Activated naive CD4-positive, alpha-beta T cell treated with anti-CD3 and anti-CD28 coated beads, Interleukin-2, amount 10 ng/mL, durations not matched to agents 7 days and 5 days (primary cell): ENCODE results near the gene AGFG2.
"Not testable (repeated sequence)": the region's sequence is repeated elsewhere in the genome, so short reads cannot be mapped to it uniquely, and the experiment has no call there.

Experiments used
- CTCF ChIA-PET: fragments of 350-600 bp; sonication (Branson Sonifier 250); formaldehyde crosslinking; loops from one replicate; lab custom pipeline; 2021; ENCODE audit warnings: antibody characterized with exemption; lab: Charles Lee
- DNase-seq: peaks from one replicate; pipeline ENCODE4 v3.0.0-alpha.2; 2020
- H3K27ac Mint-ChIP-seq: one replicate; pipeline ENCODE4 v1.8.0; 2021; ENCODE audit warnings: mild to moderate bottlenecking, moderate library complexity, mixed read lengths
- H3K27me3 Mint-ChIP-seq: one replicate; pipeline ENCODE4 v1.8.0; 2021; ENCODE audit warnings: mild to moderate bottlenecking, mixed read lengths
- H3K36me3 Mint-ChIP-seq: one replicate; pipeline ENCODE4 v1.8.0; 2021; ENCODE audit warnings: mixed read lengths
- H3K4me1 Mint-ChIP-seq: one replicate; pipeline ENCODE4 v1.8.0; 2021; ENCODE audit warnings: mixed read lengths
- H3K4me3 Mint-ChIP-seq: one replicate; pipeline ENCODE4 v1.8.0; 2021; ENCODE audit warnings: mild to moderate bottlenecking, moderate library complexity, mixed read lengths
- H3K9me3 Mint-ChIP-seq: one replicate; pipeline ENCODE4 v1.8.0; 2021; ENCODE audit warnings: mixed read lengths

AGFG2 gene

GRCh38 chr7:100538654-100539435, at the start of gene AGFG2:
AGFG2 (plus strand) TSS chr7:100539203; CDS start chr7:100539347, 144 bp downstream.
- peak within 1 kb of the TSS; percentile 84 for H3K27ac Mint-ChIP-seq
- H3K9me3 Mint-ChIP-seq = no peaks in the 10 kb centered on the region
- peak; percentile 100 for DNase-seq
- H3K4me3 Mint-ChIP-seq = peak within 1 kb of the TSS; percentile 98
- CTCF ChIA-PET = interaction anchor here (0.6 to 2.2 kb wide), 6 partner anchors 21 to 70 kb away, joined by 3 to 12 read pairs (median 3); no protein-coding TSS in a partner anchor
- peaks cover 4% of the 10 kb centered on the region for H3K27me3 Mint-ChIP-seq
- peaks cover 20% of the 10 kb centered on the region for H3K36me3 Mint-ChIP-seq
- H3K4me1 Mint-ChIP-seq = peaks cover 56% of the 10 kb centered on the region

DNA sequence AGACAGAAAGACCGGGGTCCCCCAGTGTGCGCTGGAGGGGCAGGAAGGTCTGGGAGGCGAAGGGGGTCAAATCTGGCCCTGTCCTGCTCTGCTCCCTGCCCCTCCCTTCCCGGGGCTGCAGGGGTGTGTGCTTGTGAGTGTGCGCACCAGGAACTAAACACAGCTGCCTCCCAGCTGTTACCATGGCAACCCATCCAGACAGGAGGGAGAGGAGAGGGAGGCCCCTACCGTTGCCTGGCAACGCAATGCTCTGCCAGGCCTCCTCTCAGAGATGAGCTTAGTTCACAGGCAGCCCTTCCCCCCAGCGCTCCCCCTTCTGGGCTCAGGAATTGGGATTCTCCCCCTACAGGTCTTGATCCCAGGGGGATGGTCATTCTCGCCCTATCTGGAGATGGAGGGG, 49.2 kb upstream of the AGFG2 start:
- Mint-ChIP-seq H3K36me3 (no peaks in the 10 kb centered on the region), H3K27me3 (peaks cover 65% of the 10 kb centered on the region), H3K4me3 (no peak overlapping the region), H3K4me1 (peaks cover 23% of the 10 kb centered on the region), H3K9me3 (no peaks in the 10 kb centered on the region), H3K27ac (no peak overlapping the region)
- peak; percentile 66 for DNase-seq
- CTCF ChIA-PET = interaction anchor here (1.1 to 1.3 kb wide), 2 partner anchors 13 to 21 kb away, joined by 3 to 4 read pairs; no protein-coding TSS in a partner anchor

DNA sequence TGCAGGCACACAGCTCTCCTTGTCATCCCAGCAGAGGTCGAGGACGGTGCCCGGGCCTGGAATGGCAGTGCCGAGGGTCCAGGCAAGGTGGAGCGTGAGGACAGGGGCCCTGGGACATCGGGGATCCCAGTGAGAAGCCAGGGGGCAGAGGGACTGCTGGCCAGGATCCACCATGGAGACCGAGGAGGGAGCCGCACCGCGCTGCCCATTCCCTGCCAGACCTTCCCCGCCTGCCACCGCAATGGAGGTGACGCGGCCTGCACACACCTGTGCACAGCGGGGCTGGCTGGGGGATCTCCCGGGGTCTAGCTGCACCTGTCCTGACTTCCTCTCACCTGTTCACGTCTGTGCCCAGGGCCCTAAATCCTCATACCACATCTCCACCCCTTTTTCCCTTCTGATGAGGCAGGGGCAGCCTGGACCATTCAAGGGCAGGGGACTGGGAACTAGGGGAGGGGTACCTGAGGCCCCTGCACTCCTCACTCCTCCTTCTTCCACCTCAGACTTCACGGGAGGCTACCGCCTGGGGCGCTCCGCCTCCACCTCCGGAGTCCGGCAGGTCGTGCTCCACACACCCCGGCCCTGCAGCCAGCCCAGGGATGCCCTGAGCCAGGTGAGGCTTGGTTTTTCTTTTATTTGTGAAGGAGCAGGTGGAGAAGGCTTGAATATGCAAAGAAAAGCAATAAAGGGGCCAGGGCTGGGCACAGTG, 48.4 kb upstream of the AGFG2 start:
- Mint-ChIP-seq H3K9me3 (no peaks in the 10 kb centered on the region), H3K27me3 (peaks cover 69% of the 10 kb centered on the region), H3K27ac (no peak overlapping the region), H3K4me1 (peaks cover 24% of the 10 kb centered on the region), H3K36me3 (no peaks in the 10 kb centered on the region), H3K4me3 (no peak overlapping the region)
- DNase-seq = no peak
- CTCF ChIA-PET = interaction anchor here (1.1 to 1.3 kb wide), 2 partner anchors 13 to 22 kb away, joined by 3 to 4 read pairs; no protein-coding TSS in a partner anchor

DNA sequence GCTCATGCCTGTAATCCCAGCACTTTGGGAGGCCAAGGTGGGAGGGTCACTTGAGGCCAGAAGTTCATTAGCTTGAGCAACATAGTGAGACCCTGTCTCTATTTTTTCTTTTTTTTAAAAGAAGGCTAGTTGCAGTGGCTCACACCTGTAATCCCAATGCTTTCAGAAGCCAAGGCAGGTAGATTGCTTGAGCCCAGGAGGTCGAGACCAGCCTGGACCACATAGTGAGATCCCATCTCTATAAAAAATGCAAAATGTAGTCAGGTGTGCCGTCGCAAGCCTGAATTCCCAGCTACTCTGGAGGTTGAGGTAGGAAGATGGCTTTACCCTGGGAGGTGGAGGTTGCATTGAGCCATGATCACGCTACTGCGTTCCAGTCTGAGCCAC, 47.8 kb upstream of the AGFG2 start:
- H3K4me3 Mint-ChIP-seq = no peak overlapping the region
- CTCF ChIA-PET = interaction anchor here (1.3 kb wide), 1 partner anchor 68 kb away, joined by 7 read pairs; no protein-coding TSS in a partner anchor
- H3K36me3 Mint-ChIP-seq = no peaks in the 10 kb centered on the region
- DNase-seq = no peak
- H3K27ac Mint-ChIP-seq = no peak overlapping the region
- no peaks in the 10 kb centered on the region for H3K9me3 Mint-ChIP-seq
- H3K4me1 Mint-ChIP-seq = peaks cover 22% of the 10 kb centered on the region
- H3K27me3 Mint-ChIP-seq = peaks cover 69% of the 10 kb centered on the region

DNA sequence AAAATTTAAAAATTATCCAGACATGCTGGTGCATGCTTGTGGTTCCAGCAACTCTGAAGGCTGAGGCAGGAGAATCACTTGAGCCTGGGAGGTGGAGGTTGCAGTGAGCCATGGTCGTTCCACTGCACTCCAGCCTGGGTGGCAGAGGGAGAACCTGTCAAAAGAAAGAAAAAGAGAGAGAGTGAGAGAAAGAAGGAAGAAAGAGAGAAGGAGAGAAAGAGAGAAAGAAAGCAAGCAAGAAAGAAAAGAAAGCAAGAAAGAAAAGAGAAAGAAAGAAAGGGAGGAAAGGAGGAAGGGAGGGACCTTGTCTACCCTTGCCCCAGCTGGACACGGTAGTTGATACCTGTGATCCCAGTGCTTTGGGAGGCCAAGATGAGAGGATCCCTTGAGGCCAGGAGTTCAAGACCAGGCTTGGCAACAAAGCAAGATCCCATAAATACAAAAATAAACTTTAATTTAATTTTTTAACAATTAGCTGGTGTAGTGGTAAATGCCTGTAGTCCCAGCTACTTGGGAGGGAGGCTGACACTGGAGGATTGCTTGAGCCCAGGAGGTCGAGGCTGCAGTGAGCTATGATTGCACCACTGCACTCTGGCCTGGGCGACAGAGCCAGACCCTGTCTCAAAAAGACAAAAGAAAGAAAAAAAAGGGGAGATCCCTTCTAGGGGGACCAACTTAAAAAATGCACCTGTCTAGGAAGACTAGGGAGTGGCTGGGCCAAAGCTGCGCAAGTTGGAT, 46.1 kb upstream of the AGFG2 start:
- H3K4me3 Mint-ChIP-seq = peak overlapping the region; percentile 62
- CTCF ChIA-PET = interaction anchor here (1.2 to 3.4 kb wide), 7 partner anchors 10 to 72 kb away, joined by 3 to 12 read pairs (median 4); no protein-coding TSS in a partner anchor
- H3K27ac Mint-ChIP-seq = peak overlapping the region; percentile 16
- peaks cover 74% of the 10 kb centered on the region for H3K27me3 Mint-ChIP-seq
- peaks cover 22% of the 10 kb centered on the region for H3K4me1 Mint-ChIP-seq
- DNase-seq = no peak
- H3K9me3 Mint-ChIP-seq = no peaks in the 10 kb centered on the region
- H3K36me3 Mint-ChIP-seq = no peaks in the 10 kb centered on the region

DNA sequence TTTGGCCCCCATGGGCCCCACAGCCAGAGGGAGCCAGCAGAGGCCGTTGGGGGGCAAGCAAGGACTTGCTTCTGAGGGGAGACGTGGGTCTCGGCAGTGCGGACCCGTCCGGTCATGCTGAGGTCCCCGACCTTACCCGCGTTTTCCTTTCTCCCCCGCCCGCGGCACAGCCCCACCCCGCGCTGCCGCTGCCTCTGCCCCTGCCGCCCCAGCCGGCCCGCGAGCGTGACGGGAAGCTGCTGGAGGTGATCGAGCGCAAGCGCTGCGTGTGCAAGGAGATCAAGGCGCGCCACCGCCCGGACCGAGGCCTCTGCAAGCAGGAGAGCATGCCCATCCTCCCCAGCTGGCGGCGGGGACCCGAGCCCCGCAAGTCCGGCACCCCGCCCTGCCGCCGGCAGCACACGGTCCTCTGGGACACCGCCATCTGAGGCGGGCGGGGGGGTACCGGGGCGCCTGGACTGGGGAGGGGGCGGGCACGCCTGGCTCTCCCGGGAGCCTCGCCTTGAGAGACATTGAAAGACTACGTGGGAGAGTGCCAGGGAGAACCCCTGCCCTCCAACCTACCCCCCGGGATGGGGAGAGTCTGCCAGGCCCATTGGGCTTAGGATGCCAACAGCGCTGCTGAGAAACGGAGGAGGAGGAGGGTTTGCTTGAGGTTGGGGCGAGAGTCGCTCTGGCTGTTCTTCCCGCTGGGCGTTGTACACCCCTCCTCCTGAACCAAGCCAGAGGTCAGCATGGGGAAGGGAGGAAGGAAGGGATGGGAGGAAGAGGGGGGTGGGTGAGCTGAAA, 45.3 kb upstream of the AGFG2 start:
- Mint-ChIP-seq H3K27me3 (peaks cover 82% of the 10 kb centered on the region), H3K27ac (no peak overlapping the region), H3K36me3 (no peaks in the 10 kb centered on the region), H3K9me3 (no peaks in the 10 kb centered on the region), H3K4me1 (peaks cover 22% of the 10 kb centered on the region), H3K4me3 (peak overlapping the region; percentile 62)
- DNase-seq = peak; percentile 81
- CTCF ChIA-PET = interaction anchor here (0.8 to 3.4 kb wide), 7 partner anchors 11 to 71 kb away, joined by 3 to 12 read pairs (median 4); no protein-coding TSS in a partner anchor

GRCh38 chr7:100496509-100496908, 42.5 kb upstream of the AGFG2 start:
- Mint-ChIP-seq H3K27ac (no peak overlapping the region), H3K9me3 (no peaks in the 10 kb centered on the region), H3K36me3 (no peaks in the 10 kb centered on the region), H3K27me3 (peaks cover 77% of the 10 kb centered on the region), H3K4me3 (no peak overlapping the region), H3K4me1 (peaks cover 18% of the 10 kb centered on the region)
- CTCF ChIA-PET = interaction anchor here (1.9 kb wide), 1 partner anchor 63 kb away, joined by 6 read pairs; no protein-coding TSS in a partner anchor
- no peak for DNase-seq

- peaks cover 46% of the 10 kb centered on the region for H3K27me3 Mint-ChIP-seq
- not testable (repeated sequence) for H3K9me3 Mint-ChIP-seq, H3K36me3 Mint-ChIP-seq, H3K27ac Mint-ChIP-seq, H3K4me3 Mint-ChIP-seq, H3K4me1 Mint-ChIP-seq, DNase-seq
- CTCF ChIA-PET = interaction anchor here (0.7 to 1.2 kb wide), 3 partner anchors 59 to 101 kb away, joined by 3 read pairs; no protein-coding TSS in a partner anchor
These were observed 38.3 kb upstream of the AGFG2 start for GRCh38 chr7:100500743-100501142.

DNA sequence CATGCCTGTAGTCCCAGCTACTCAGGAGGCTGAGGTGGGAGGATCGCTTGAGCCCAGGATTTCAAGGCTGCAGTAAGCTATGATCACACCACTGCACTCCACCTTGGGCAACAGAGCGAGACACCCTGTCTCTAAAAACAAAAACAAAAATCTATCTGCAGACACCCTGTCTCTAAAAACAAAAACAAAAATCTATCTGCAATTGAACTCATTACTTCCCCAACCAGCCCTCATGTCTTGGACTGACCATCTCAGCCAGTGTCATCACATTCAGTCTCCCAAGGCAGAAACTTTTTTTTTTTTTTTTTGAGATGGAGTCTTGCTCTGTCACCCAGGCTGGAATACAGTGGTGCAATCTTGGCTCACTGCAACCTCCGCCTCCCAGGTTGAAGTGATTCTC, 35.0 kb upstream of the AGFG2 start:
- DNase-seq, H3K9me3 Mint-ChIP-seq, H3K4me3 Mint-ChIP-seq, H3K36me3 Mint-ChIP-seq, CTCF ChIA-PET, H3K4me1 Mint-ChIP-seq, H3K27ac Mint-ChIP-seq: not testable (repeated sequence)
- peaks cover 34% of the 10 kb centered on the region for H3K27me3 Mint-ChIP-seq

- Mint-ChIP-seq H3K9me3 (no peaks in the 10 kb centered on the region), H3K4me1 (no peaks in the 10 kb centered on the region), H3K4me3 (no peak overlapping the region), H3K27me3 (peaks cover 39% of the 10 kb centered on the region), H3K36me3 (no peaks in the 10 kb centered on the region), H3K27ac (no peak overlapping the region)
- CTCF ChIA-PET = no interaction called here
- no peak for DNase-seq
These were observed 34.0 kb upstream of the AGFG2 start for GRCh38 chr7:100504887-100505611.

DNA sequence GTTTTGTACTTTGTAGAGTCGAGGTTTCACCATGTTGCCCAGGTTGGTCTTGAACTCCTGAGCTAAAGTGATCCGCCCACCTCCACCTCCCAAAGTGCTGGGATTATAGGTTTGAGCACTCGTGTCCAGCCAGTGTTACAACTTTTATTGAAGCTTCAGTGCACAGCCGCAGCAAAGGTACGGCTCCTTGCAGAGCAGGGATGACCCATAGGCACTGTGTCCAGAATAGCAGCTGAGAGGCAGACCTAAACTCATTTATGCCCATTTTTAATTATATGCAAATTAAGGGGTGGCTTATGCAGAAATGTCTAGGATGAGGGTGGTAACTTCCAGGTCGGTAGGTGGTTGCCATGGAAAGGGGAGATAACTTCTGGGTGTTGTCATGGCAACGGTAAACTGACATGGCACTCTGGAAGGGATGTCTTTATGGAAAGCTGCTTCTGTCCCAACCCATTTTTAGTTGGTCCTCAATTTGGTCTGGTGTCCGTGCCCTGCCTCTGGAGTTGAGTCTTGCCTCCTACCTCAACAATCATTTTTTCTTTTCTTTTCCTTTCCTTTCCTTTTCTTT, 32.6 kb upstream of the AGFG2 start:
- CTCF ChIA-PET = no interaction called here
- DNase-seq = no peak
- no peak overlapping the region for H3K4me3 Mint-ChIP-seq
- no peaks in the 10 kb centered on the region for H3K9me3 Mint-ChIP-seq
- no peak overlapping the region for H3K27ac Mint-ChIP-seq
- H3K4me1 Mint-ChIP-seq = no peaks in the 10 kb centered on the region
- H3K27me3 Mint-ChIP-seq = peaks cover 41% of the 10 kb centered on the region
- H3K36me3 Mint-ChIP-seq = no peaks in the 10 kb centered on the region

DNA sequence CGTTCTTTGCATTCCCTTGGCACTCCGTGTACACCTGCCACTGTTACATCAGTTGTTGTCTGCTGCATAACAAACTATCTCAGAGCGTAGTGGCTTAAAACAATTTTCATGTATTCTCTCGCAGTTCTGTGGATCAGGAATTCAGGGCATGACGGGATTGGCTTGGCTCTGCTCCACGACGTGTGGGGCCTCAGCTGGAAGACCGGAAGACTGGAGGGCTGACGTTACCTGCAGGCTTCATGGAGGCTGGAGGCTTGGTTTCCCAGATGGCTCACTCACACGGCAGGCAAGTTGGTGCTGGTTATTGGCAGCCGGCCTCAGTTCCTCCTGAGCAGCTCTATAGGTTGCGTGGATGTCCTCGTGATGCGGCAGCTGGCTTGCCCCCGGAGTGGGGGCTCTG, 29.8 kb upstream of the AGFG2 start:
- Mint-ChIP-seq H3K4me1 (peaks cover 3% of the 10 kb centered on the region), H3K27me3 (peaks cover 36% of the 10 kb centered on the region), H3K27ac (no peak overlapping the region), H3K4me3 (no peak overlapping the region), H3K36me3 (no peaks in the 10 kb centered on the region), H3K9me3 (no peaks in the 10 kb centered on the region)
- DNase-seq = no peak
- CTCF ChIA-PET = no interaction called here
